ENCODE results near the gene MAST4.
A peak's percentile ranks its signal among the peaks of the same experiment; 100 is the strongest.
"Not testable (repeated sequence)": the region's sequence is repeated elsewhere in the genome, so short reads cannot be mapped to it uniquely, and the experiment has no call there.

The MAST4 gene

DNA sequence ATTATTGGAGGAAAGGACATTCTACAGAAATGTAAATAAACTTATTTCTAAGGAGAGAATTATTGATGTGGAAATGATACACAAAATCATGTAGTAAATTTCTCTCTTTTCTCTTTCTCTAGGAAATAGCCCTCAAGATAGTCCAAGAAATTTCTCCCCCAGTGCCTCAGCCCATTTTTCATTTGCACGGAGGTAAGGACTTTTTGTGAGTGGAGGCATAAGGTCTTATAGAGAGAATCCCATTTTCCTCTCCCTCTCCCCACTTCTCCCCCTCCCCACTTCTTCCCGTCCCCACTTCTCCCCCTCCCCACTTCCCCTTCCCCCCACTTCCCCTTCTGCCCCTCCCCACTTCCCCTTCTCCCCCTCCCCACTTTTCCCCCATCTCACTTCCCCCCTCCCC is 493.8 kb downstream of the MAST4 start:
- no peak for DNase-seq (ENCODE audit: low read depth)

DNA sequence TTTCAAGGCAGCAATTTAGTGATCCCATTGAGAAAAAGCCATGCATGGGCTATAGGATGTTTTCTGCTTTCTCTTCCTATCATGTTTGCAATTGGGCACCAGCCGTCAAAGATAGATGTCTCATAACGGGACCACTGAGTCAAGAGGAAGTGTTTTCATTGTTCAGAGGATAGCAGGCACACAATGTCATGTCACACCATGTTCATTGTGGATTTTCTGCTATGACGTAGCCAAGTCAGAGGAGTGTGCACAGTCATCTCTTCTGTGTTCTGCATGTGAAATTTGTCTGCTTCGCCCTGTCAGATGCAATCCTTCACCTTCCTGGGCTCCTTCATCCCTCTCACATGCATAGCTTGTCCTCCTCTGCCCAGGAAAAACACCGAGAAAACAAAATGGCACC is 494.4 kb downstream of the MAST4 start:
- no peak for DNase-seq (ENCODE audit: low read depth)

DNA sequence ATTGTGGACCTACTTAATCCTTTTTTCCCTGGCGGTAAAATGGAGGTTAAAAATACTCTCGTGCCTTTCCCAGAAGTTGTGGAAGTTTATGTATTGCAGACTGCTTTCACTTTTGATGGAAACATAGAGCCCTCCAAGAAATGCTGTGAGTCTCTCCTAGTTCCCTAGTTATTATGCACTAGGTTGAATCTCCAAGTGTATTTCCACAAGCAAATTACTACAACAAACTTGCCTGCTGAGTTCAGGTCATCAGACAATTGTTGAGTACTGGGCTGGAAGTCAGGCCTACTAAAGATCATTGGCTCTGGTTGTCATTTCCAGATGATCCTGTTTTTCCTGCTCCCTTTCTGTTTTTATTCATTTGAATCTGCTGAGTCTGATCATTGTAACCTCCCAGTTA is 496.3 kb downstream of the MAST4 start:
- no peak for DNase-seq (ENCODE audit: low read depth)

DNA sequence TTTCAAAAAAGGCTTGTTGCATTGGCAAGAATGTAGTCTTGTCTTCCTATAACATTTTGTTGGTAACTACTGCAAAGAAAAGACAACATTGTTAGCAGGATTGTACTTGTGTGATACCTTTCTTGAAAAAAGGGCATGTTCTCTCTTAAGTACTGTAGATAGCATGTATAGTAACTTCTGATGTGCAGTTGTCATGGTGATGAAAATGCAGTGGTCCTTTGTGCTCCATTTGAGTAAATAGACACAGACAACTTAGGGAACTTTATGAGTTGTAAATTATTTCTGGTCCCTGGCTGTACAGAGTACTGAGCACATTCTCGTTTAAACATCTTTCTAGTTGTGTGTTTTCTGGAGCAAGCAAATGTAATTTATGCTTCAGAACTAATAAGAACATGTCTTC is 497.1 kb downstream of the MAST4 start:
- DNase-seq (ENCODE audit: low read depth): no peak

DNA sequence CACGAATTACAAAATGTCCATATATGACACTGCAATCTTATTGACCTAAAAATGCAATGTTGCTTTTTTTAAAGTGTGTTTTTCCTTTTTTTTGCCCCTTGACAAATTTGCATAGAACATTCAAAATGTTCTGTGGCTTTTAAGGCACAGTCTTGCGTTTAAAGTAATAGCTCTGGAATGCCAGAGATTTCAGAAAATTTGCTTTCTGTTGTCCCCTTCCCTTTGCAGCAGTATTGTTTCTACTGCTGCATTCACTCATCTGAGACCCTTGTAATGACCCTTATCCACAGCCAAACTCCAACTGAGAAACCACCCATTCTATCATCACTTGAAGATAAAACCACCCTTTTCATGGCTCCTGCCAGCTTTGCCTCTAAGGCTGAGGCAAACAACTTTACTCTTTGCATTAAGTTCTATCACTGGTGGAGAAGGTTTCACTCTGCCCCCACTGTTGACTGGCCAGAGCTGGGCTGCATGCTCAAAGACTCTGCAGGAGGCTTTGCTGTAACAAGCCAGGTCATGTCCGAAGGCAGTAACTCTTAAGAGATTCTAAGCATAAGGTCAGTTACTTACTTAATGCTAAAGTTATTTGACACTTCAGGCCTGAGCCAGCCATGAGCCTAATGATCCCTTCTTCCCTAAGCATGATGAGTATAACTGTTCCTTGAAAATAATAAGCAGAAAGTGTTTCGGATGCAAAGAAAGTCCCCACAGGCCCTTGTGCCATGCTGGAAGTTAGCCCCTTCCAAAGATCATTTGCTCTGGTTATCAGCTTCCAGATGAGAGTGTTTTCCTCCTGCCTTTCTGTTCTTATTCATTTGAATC is 498.5 kb downstream of the MAST4 start:
- DNase-seq (ENCODE audit: low read depth): no peak

DNA sequence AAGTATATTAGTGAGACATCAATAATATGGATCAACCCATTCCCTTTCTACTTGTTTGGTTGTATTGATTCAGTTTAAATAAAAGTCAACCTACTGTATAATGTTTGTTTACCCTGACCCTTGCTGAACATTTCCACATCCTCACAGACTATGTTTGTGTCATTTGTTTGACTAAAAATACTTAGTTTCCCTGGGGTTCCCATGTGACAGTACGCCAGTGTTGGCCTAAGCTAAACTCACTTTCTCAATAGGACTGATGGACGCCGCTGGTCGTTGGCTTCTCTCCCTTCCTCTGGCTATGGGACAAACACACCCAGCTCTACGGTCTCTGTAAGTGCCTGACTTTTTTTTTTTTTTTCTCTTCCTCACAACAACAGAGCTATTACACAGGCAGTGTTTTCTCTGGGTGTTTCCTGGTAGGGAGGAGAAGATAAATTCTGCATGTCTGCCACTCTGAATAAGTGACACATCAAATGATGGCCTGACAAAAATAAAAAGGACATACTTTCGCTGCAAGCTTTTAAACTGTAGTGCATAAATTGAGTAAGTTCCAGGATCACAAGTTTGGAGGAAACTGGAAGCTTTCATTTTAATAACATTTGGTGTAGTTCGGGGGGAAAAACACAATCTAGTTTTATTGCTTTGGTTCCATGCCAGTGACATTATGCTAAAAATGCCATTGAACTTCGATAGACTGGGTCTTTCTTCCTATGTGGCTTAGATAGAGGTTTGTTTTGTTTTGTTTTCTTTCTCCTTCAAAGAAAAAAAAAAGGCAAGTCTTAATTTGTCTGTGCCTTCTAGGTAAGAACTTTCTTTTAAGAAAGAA is 499.4 kb downstream of the MAST4 start:
- DNase-seq (ENCODE audit: low read depth): no peak

DNA sequence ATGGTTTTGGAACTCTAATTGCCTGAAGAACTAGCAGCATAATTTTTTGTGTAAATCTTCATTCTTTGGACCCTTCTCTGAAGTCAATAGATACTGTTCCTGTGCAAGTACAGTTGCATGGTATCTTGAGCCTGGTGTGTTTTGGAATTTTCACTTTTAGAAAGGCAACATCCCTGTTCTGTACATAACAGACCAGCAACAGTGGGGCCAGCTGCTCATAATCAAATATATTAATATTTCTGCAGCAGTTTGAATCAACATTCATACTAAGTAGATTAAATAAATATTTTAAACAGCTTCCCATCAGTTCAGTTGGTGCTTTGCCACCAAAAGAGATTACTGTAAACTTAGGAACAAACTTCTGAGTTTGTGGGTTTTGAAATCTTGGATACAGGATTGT is 502.5 kb downstream of the MAST4 start:
- no peak for DNase-seq (ENCODE audit: low read depth)

DNA sequence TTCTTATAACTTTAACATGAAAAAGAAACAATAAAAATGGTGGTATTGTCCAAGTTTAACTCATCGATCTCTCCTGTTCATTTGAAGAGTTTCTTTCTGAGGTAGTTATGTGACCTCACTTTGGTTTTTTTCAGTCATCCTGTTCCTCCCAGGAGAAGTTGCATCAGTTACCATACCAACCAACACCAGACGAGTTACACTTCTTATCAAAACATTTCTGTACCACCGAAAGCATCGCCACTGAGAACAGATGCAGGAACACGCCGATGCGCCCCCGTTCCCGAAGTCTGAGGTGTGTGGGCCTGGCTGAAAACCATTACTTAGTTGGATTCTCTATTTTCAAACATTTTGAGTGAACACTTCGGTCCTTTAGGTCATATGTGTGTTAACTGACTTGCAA is 504.1 kb downstream of the MAST4 start:
- no peak for DNase-seq (ENCODE audit: low read depth)

DNA sequence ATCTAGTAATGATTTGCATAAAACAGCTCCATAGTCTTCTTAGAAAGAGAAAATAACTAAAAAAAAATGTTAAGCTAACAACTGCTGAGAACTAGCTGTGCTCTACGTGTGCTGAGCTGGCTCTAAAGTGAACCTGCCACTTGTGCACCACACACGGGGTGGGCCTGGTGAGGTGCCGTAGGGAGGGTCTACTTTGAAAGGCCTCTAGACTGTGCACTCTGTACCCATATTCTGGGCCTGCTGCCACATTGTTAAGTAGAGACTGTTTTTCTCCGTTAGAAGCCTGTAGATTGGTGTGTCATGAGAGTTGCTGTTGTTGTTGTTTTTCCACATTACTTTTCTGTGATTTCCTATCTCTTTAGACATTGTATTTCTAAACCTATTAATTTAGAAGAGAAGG is 506.5 kb downstream of the MAST4 start:
- DNase-seq (ENCODE audit: low read depth): no peak

DNA sequence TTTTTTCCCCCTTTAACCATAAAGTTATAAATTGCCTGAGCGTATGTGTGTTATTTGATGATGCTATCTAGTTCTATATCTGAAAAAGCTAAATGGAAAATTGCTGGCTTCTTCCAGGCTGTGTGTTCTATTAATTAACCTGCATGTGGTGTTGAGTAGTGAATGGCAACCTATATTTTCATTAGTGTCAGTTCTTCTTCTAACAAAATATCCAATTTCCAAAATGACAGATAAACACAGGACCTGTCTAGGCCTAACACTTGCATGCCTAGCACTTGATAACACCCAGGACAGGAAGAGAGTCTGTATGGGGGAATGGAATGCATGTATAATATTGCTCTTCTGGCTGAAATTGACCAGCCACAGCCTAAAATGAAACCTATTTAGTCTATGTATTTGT is 508.7 kb downstream of the MAST4 start:
- DNase-seq (ENCODE audit: low read depth): no peak

DNA sequence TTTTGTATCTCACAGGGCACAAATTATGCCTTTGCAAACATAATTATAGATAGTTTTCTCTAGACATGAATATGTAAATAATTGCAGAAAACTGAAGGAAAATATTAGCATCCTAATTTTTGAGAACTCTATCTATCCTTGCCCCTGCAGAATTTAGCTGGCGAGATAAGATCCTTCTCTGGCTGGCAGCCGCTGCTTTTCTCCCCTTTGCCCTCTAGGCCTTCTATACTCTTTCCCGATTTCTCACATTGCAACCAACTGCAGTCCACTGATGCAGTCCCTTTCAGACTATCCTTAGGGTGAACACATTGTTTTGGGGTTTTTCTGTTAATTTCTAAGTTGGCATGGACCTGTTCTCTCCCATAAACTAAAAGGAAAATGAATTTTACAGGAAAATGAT is 509.1 kb downstream of the MAST4 start:
- DNase-seq (ENCODE audit: low read depth): no peak

DNA sequence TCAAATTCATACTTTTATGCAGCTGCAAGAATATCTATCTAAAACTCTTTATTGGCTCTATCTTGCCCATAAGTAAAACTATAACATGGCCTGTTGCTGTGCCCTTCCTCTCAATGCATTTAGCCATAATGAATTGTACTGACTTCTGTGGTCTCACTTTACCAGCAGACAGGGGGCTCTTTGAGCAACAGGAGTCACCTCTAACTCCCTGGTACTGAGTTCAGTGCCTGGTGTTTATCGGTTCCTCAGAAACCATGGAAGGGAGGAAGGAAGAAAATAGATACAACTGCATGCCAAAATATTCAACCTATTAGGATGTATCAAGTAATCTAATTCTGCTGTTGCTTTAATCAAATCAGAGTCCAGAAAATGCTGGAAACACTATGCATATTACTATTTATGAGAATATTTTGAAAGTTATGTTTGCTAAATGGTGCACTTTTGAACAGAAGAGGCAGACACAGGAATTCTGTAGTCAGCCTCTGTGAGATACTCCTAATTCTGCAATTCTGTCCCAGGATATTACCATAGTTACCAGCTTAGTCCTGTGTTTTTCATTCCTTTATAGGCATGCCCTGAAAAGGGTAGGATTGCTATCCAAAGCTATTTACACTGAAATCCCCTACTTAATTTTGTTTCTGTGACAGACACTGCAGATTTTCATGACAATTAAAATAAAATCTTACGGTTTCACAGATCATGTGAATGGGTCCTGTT is 510.6 kb downstream of the MAST4 start:
- DNase-seq (ENCODE audit: low read depth): no peak

DNA sequence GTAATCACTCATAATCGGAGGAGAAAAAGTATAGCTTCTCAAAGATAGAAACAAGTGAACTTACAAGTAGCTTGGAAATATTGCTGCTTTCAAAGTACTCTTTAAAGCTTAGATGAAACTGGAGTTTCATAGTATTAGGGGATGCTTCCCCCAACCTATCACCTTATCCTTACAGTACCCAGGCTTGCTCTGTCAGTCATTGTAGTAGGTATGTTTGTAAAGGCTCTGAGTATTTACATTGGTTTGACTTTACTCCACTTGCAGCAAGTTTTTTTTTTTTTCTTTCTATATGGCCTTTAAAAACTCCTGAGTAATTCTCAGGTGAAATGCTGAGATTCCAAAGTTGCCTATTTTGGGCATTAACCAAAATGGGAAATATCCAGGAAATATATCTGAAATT is 515.6 kb downstream of the MAST4 start:
- DNase-seq (ENCODE audit: low read depth): no peak

DNA sequence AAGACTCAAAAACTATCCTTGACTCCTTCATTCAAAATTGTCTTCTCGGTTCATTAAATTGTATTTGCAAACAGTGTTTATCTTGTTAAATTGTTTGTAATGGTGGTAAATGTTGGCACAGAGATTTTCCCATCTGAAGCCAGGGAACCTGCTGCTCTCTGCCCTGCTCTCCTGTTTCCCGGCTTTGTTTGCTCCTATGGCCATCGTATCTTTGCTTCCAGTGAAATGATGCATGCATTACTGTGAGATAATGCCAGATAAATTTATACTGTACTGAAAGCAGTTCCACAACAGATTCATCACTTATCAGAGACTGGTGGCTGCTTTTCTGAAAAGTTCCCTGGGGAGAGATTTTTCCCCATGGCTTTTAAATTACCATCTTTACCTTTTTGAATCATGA is 519.1 kb downstream of the MAST4 start:
- no peak for DNase-seq (ENCODE audit: low read depth)

DNA sequence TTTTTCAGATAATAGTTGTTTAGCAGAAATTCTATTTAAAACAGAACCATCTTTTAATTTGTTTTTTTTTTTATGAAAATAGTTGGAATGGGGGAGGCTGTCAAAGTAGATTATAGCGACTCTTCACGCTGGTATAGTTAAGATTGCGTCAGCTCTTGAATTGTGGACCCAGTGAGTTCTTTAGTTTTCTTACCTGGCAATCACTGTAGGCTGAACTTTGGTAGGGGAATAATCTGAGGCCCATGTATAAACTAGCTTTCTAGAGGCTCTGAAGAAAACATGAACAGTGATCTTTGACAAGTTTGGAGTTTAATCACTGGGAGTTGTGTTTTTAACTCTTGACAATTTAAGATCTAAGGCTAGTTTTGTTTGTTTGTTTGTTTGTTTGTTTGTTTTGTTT is 519.6 kb downstream of the MAST4 start:
- DNase-seq (ENCODE audit: low read depth): no peak

DNA sequence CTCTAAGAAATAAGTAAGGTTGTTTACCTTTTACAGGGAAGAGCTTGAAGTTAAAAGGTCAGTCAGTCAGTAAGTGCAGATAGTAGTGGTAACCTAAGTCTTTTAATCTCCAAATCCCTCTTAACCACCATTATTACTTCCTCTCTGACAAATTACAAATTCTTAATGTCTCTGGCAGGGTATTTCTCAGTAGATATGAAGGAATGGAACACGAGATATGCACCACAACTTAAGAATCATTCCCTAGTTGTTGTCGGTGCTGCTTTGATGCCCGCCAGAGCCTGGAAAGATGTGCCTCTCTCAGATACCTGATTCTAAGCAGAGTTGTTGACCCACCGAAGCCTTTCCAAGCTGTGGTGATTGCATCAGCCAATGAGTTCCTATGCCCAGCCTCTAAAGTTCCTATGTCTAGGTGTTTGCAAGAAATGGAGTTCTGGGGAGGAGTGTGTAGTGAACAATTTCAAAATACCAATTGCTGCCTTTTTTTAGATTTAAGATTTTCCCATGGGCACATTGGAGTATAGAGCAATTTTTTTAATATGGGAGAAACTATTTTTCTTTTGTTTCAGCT is 521.9 kb downstream of the MAST4 start:
- peak; percentile 8 for DNase-seq (ENCODE audit: low read depth)

DNA sequence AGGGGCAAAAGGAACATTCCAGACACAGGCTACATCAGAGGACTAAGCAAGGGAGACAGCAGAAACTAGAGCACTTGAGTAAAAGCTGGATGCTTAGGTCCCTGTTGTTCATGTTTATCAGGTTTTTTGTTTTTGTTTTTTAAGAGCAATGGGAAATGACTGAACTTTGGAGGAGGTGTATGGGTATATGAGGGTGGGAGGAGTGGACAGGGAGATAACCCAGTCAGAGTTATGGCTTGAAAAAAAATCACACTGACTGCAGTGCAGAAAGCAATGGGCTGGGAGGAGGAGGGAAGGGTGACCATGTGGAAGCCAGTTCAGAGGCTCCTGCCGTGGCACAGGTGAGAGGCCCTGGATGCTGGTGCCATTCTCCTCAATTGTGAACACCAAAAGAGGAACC is 522.8 kb downstream of the MAST4 start:
- no peak for DNase-seq (ENCODE audit: low read depth)

DNA sequence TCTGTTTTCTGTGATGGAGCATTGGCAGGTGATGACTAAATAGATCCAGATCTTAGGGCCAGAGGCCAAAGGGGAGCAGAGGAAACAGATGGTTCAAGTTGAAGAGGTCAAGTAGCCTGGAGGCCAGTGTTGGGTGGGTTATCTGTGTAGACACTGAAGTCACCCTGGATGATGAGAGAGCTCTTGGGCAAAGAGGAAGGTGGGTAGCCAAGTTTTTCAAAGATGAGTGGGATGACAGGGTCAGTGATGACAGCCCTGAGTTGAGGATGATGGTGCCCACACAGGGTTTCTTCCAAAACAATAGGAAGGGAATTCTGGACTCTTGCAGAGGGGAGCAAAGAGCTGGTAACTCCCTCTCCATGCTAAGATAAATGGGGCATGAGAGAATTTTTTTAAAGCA is 523.8 kb downstream of the MAST4 start:
- no peak for DNase-seq (ENCODE audit: low read depth)

DNA sequence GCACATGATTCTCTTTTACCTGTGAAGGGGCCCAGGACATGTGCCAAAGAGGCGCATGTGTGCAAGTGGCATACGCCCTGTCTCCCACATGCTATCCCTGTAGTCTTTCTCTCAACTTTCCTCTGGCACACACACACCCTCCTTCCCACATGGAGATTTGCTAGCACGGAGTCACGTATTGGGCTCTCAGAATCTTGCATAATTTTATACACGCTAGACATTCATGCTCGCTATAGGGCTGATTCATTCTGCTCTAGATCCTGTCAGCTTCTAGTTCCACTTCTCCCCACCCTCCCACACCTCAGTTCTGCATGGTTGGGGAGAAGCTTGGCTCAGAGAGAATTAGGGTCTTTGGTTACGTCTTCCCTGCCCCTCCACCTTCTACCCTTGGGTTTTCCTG is 527.6 kb downstream of the MAST4 start:
- DNase-seq (ENCODE audit: low read depth): no peak

DNA sequence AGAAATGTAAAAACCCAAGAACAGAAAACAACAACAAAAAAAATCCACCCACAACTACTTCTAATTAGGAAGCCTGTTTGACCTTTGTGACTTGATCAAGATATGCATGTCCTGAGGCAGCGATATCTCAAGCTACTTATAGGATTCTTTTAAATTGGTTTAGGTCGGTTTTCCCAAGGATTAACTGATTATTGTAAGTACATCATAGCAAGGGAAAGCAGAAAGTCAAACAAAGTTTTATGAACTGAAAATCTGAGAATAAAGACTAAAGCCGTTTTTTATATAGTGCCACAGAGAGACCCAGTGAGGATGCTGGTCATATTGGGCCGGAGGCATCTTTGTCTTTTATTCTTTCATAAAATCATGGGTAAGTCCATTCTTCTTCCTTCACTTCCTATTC is 528.4 kb downstream of the MAST4 start:
- DNase-seq (ENCODE audit: low read depth): no peak

DNA sequence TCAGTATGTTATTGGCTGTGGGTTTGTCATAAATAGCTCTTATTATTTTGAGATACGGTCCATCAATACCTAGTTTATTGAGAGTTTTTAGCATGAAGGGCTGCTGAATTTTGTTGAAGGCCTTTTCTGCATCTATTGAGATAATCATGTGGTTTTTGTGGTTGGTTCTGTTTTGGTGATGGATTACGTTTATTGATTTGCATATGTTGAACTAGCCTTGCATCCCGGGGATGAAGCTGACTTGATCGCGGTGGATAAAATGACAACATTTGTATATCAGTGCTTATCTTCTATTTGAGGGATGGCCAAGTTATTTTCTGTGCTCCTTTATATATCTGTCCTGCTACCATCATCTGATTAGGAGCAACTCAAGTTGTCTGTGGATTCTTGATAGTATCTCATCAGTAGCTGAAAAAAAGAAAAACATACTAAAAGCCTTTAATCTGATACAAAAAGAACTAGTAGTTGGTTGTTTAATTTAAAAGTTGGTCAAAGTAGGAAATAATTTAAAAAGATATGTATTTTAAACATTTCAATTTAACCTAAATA is 531.2 kb downstream of the MAST4 start:
- DNase-seq (ENCODE audit: low read depth): not testable (repeated sequence)

DNA sequence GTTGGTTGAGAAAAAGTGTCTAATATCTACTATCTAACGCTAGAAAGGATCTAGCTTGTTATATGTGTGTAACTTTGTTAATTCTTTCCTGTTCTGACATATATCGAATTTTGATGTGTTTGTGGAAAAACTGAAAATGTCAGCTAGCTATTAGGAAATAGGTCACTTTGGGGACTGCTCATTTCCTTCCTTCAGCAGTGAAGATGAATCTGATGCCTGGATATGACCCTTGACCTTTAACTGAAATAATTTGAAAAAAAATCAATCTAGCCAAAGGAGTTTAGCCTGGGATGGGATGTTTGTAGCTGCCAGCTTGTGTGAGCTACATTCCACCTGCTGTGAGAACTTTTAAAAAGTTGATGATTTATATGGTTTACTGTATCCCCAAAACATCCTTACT is 533.6 kb downstream of the MAST4 start:
- no peak for DNase-seq (ENCODE audit: low read depth)

Measured in CMK (cell line).